Caco-2 (cell line): ENCODE measurements around the gene SLC39A11. TPM values are rescaled to one million over a fixed set of nuclear protein-coding genes. Genes with fewer than 3 reads are reported as not detected.

ENCODE experiments used
- BruUV-seq: library from RNA; stranded (reverse); fragments of 400-500 nt; replicated peaks from 2 replicates; lab custom pipeline; 2021; lab: Mats Ljungman, UMichigan
- CTCF ChIA-PET: fragments of 300-600 bp; sonication (Branson Sonifier 250); formaldehyde crosslinking; loops from one replicate; lab custom pipeline; 2022; ENCODE audit warnings: antibody characterized with exemption; lab: Charles Lee
- POLR2A ChIA-PET: fragments of 300-600 bp; sonication (Branson Sonifier 250); formaldehyde crosslinking; loops from one replicate; lab custom pipeline; 2022; ENCODE audit warnings: antibody characterized with exemption; lab: Charles Lee
- DNase-seq, 2 experiments: peaks; one replicate each; pipeline versions ENCODE4 v3.0.0 to v3.0.0-alpha.2; 2020 to 2022
- H3K27me3 ChIP-seq: replicated peaks from 2 replicates; pipeline ENCODE4 v1.6.0; 2011; ENCODE audit warnings: low read length; ENCODE audit not compliant: control insufficient read depth, insufficient read depth
- H3K36me3 ChIP-seq: 2 replicates; pipeline ENCODE4 v1.5.1; 2011; ENCODE audit warnings: low read length; ENCODE audit not compliant: control insufficient read depth, insufficient read depth
- H3K4me1 ChIP-seq: fragments of 250-450 bp; sonication (Bioruptor Pico); 2 replicates; pipeline ENCODE4 v1.5.1; 2020; ENCODE audit warnings: mild to moderate bottlenecking
- H3K4me3 ChIP-seq: 2 replicates; pipeline ENCODE4 v1.5.1; 2011; ENCODE audit warnings: low read depth, mild to moderate bottlenecking, control low read depth, low read length
- H3K9me3 ChIP-seq: fragments of 250-450 bp; sonication (Bioruptor Pico); 2 replicates; pipeline ENCODE4 v1.5.1; 2020; ENCODE audit warnings: mild to moderate bottlenecking, moderate library complexity
- H3K27ac Mint-ChIP-seq: one replicate; pipeline ENCODE4 v1.8.0; 2022; ENCODE audit warnings: mixed read lengths; ENCODE audit not compliant: unreplicated experiment
- H3K27me3 Mint-ChIP-seq: one replicate; pipeline ENCODE4 v1.8.0; 2022; ENCODE audit warnings: mixed read lengths; ENCODE audit not compliant: insufficient read depth, unreplicated experiment
- H3K36me3 Mint-ChIP-seq: one replicate; pipeline ENCODE4 v1.8.0; 2022; ENCODE audit warnings: mild to moderate bottlenecking, mixed read lengths; ENCODE audit not compliant: insufficient read depth, unreplicated experiment
- H3K4me1 Mint-ChIP-seq: one replicate; pipeline ENCODE4 v1.8.0; 2022; ENCODE audit warnings: low read depth, mixed read lengths; ENCODE audit not compliant: unreplicated experiment
- H3K4me3 Mint-ChIP-seq: one replicate; pipeline ENCODE4 v1.8.0; 2022; ENCODE audit warnings: mild to moderate bottlenecking, moderate library complexity, mixed read lengths; ENCODE audit not compliant: unreplicated experiment
- H3K9me3 Mint-ChIP-seq: one replicate; pipeline ENCODE4 v1.8.0; 2022; ENCODE audit warnings: mixed read lengths; ENCODE audit not compliant: unreplicated experiment
- intact Hi-C: fragments of 100-400 bp; cut with micrococcal nuclease; formaldehyde crosslinking; loops from one replicate; pipeline ENCODE4 v1.10.0; 2022; ENCODE audit not compliant: unreplicated experiment
- total RNA-seq: library from RNA; stranded (reverse); gene quantifications from 2 replicates; pipeline ENCODE4 v1.2.3, GENCODE V29; 2022
- TF ChIP-seq, protein P1 (sequence below), 2 experiments: fragments of 200-600 bp in 1 of 2; IDR thresholded peaks; 1 replicate in 1 of 2; 2 replicates in 1 of 2; pipeline versions ENCODE4 v1.5.1 to v1.8.0; 2011 to 2022; ENCODE audit warnings: antibody characterized with exemption in 1 of 2, control low read depth in 1 of 2, inconsistent platforms in 1 of 2, low read depth in 1 of 2, low read length in 1 of 2, mild to moderate bottlenecking in 1 of 2, moderate library complexity in 1 of 2; ENCODE audit not compliant: insufficient read depth in 1 of 2, severe bottlenecking in 1 of 2, unreplicated experiment in 1 of 2

SLC39A11 gene
- total RNA-seq, 1 experiment from 2014 or later, result 26.4 TPM

DNA sequence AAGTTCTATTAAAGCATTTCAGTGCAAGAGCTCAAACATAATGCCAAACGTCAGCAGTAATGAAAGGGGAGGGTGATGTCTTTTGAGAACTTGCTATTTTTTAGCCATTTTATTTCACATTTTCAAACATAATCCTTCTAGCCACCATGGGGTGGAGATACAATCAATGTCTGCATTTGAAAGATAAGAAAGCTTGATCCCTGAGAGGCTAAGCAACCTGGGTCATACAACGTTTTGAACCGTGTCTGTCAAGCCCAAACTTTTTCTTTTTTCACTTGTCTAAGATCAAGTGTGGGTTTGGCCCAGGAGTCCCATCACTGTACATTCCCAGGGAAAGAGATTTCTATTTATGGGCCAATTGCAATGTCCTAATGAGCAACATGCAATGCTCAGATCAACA is 331.1 kb downstream of the SLC39A11 start:
- Mint-ChIP-seq H3K4me3 (no peak overlapping the region), H3K9me3 (peaks cover 5% of the 10 kb centered on the region), H3K36me3 (no peaks in the 10 kb centered on the region), H3K27ac (no peak overlapping the region), H3K4me1 (peaks cover 6% of the 10 kb centered on the region), H3K27me3 (no peaks in the 10 kb centered on the region)
- no peaks in the 10 kb centered on the region for H3K36me3 ChIP-seq
- TF ChIP-seq, protein P1, sequence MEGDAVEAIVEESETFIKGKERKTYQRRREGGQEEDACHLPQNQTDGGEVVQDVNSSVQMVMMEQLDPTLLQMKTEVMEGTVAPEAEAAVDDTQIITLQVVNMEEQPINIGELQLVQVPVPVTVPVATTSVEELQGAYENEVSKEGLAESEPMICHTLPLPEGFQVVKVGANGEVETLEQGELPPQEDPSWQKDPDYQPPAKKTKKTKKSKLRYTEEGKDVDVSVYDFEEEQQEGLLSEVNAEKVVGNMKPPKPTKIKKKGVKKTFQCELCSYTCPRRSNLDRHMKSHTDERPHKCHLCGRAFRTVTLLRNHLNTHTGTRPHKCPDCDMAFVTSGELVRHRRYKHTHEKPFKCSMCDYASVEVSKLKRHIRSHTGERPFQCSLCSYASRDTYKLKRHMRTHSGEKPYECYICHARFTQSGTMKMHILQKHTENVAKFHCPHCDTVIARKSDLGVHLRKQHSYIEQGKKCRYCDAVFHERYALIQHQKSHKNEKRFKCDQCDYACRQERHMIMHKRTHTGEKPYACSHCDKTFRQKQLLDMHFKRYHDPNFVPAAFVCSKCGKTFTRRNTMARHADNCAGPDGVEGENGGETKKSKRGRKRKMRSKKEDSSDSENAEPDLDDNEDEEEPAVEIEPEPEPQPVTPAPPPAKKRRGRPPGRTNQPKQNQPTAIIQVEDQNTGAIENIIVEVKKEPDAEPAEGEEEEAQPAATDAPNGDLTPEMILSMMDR (IDR thresholded peaks at IDR 0.05; ENCODE audit: insufficient read depth in 1 of 2, low read depth in 1 of 2, low read length in 1 of 2, severe bottlenecking in 1 of 2, unreplicated experiment in 1 of 2), result no peak
- intact Hi-C loops, result no loop called here
- POLR2A ChIA-PET, result no interaction called here
- peaks cover 2% of the 10 kb centered on the region; the same call in 1 of the 2 replicates for H3K9me3 ChIP-seq
- no peaks in the 10 kb centered on the region for H3K27me3 ChIP-seq
- CTCF ChIA-PET, result no interaction called here
- DNase-seq, result no peak
- H3K4me3 ChIP-seq, result no peak overlapping the region
- no peaks in the 10 kb centered on the region for H3K4me1 ChIP-seq
- BruUV-seq, result no TSS peak

DNA sequence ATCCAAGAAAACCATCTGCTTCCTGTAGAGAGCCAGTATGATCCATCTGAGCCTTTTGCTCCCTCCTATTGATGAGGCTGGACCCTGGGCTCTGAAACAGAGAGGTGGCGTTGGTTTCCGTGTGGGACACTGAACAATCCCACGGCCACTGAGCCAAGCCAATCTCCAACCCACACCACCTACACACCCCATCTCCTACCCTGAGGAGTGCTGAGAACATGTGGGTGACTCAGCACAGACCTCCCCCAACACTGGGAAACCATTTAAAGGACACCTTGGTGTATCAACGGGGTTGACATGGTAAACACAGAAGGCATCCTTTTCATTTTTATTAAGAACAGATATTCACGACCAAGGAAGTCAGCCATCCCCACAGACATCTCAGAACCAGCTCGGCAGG is 332.1 kb downstream of the SLC39A11 start:
- H3K27ac Mint-ChIP-seq, result no peak overlapping the region
- BruUV-seq, result no TSS peak
- no peaks in the 10 kb centered on the region for H3K9me3 Mint-ChIP-seq
- no peaks in the 10 kb centered on the region for H3K36me3 Mint-ChIP-seq
- H3K4me3 ChIP-seq, result no peak overlapping the region
- H3K4me1 Mint-ChIP-seq, result peaks cover 6% of the 10 kb centered on the region
- intact Hi-C loops, result no loop called here
- TF ChIP-seq, protein P1 (IDR thresholded peaks at IDR 0.05; ENCODE audit: insufficient read depth in 1 of 2, low read depth in 1 of 2, low read length in 1 of 2, severe bottlenecking in 1 of 2, unreplicated experiment in 1 of 2), result no peak
- H3K27me3 Mint-ChIP-seq, result no peaks in the 10 kb centered on the region
- no peaks in the 10 kb centered on the region for H3K4me1 ChIP-seq
- 0 out of 2 replicates have a peak, but pooled peaks cover 5% of the 10 kb centered on the region for H3K9me3 ChIP-seq
- POLR2A ChIA-PET, result no interaction called here
- CTCF ChIA-PET, result no interaction called here
- H3K36me3 ChIP-seq, result no peaks in the 10 kb centered on the region
- no peaks in the 10 kb centered on the region for H3K27me3 ChIP-seq
- DNase-seq, result no peak
- H3K4me3 Mint-ChIP-seq, result no peak overlapping the region

DNA sequence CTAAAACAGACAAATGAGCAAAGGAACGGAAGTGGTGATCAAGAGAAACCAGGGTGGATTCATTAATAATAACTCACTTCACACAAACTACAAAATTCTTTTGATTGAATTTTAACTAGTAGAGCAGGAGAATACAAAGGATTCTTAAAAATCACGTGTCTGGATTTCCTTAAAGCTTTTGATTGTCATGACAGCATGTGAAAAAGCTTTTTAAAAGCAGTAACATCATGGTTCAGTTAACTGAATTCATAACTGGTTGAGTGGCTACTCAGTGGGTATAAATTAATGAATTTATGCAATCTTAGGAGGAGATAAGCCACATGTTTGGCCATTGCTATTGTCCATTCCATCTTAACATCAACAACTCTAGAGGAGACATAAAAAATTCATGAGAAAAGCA is 333.2 kb downstream of the SLC39A11 start:
- H3K27me3 ChIP-seq, result no peaks in the 10 kb centered on the region
- CTCF ChIA-PET, result no interaction called here
- H3K4me1 ChIP-seq, result no peaks in the 10 kb centered on the region
- 0 out of 2 replicates have a peak, but pooled peaks cover 5% of the 10 kb centered on the region for H3K9me3 ChIP-seq
- BruUV-seq, result no TSS peak
- Mint-ChIP-seq H3K27ac (no peak overlapping the region), H3K9me3 (no peaks in the 10 kb centered on the region), H3K27me3 (no peaks in the 10 kb centered on the region), H3K4me3 (no peak overlapping the region), H3K4me1 (peaks cover 6% of the 10 kb centered on the region), H3K36me3 (no peaks in the 10 kb centered on the region)
- no peak overlapping the region for H3K4me3 ChIP-seq
- TF ChIP-seq, protein P1 (IDR thresholded peaks at IDR 0.05; ENCODE audit: insufficient read depth in 1 of 2, low read depth in 1 of 2, low read length in 1 of 2, severe bottlenecking in 1 of 2, unreplicated experiment in 1 of 2), result no peak
- no peaks in the 10 kb centered on the region for H3K36me3 ChIP-seq
- no peak for DNase-seq
- intact Hi-C loops, result no loop called here
- POLR2A ChIA-PET, result no interaction called here
